Kidney (tissue), 14 donors: ENCODE data around the gene HJURP. TPM values are rescaled to one million over a fixed set of nuclear protein-coding genes. Genes with fewer than 3 reads are reported as not detected.
"Not testable (repeated sequence)": the region's sequence is repeated elsewhere in the genome, so short reads cannot be mapped to it uniquely, and the experiment has no call there.

Experiments
- DNase-seq, 5 donors: peaks; one replicate each; pipeline ENCODE4 v3.0.0-alpha.2; 2013 to 2020
- FAIRE-seq: peaks from 2 replicates; lab custom pipeline; 2012; peaks lifted over from hg19 to GRCh38; lab: Jason Lieb, UNC
- H3K27ac ChIP-seq, 2 donors: one replicate each; pipeline ENCODE4 v1.7.0; 2013; ENCODE audit warnings: low read depth in 2 of 2, low read length in 2 of 2, inconsistent platforms in 1 of 2
- H3K27me3 ChIP-seq: one replicate; pipeline ENCODE4 v1.7.1; 2013; ENCODE audit warnings: low read length, inconsistent platforms; ENCODE audit not compliant: control insufficient read depth, insufficient read depth
- H3K36me3 ChIP-seq, 3 donors: one replicate each; pipeline versions ENCODE4 v1.7.0 to v1.7.1; 2013; ENCODE audit warnings: low read length in 3 of 3, control low read depth in 1 of 3, inconsistent platforms in 1 of 3; ENCODE audit not compliant: insufficient read depth in 3 of 3, control insufficient read depth in 2 of 3
- H3K4me1 ChIP-seq, 3 donors: one replicate each; pipeline versions ENCODE4 v1.7.0 to v1.7.1; 2013; ENCODE audit warnings: low read length in 3 of 3, inconsistent platforms in 1 of 3, low read depth in 1 of 3; ENCODE audit not compliant: control insufficient read depth in 2 of 3, insufficient read depth in 2 of 3
- H3K4me3 ChIP-seq, 3 donors: one replicate each; pipeline versions ENCODE4 v1.7.0 to v1.8.1; 2013; ENCODE audit warnings: low read length in 3 of 3, control low read depth in 1 of 3, inconsistent platforms in 1 of 3
- H3K9ac ChIP-seq, 3 donors: one replicate each; pipeline versions ENCODE4 v1.7.0 to v1.7.1; 2013; ENCODE audit warnings: low read length in 3 of 3, control low read depth in 1 of 3, inconsistent platforms in 1 of 3
- H3K9me3 ChIP-seq, 3 donors: one replicate each; pipeline versions ENCODE4 v1.7.0 to v1.7.1; 2013; ENCODE audit warnings: low read length in 3 of 3, control low read depth in 1 of 3, inconsistent platforms in 1 of 3; ENCODE audit not compliant: control insufficient read depth in 2 of 3, insufficient read depth in 1 of 3
- CTCF ChIP-seq: IDR thresholded peaks from 3 replicates; pipeline ENCODE4 v1.5.1; 2012; ENCODE audit warnings: mild to moderate bottlenecking, moderate library complexity, borderline replicate concordance; ENCODE audit not compliant: insufficient read depth; ENCODE audit errors: extremely low read depth
- intact Hi-C: fragments of 100-400 bp; cut with DNase I; formaldehyde crosslinking; loops from one replicate; pipeline ENCODE4 v1.11.1; 2022
- polyA plus RNA-seq: library from polyadenylated mRNA; stranded (reverse); fragments of 350-450 nt; fragmentation: Illumina TruSeq; extraction: RNeasy Lipid Tissue Mini Kit (QIAGEN cat#74804); gene quantifications from one replicate; pipeline ENCODE4 v1.2.3, GENCODE V29; 2014; ENCODE audit warnings: low read depth, low replicate concordance; ENCODE audit not compliant: insufficient read depth
- total RNA-seq: library from RNA; stranded (reverse); fragmentation: NEBNext Ultra II Directional; extraction: Animal tissue kit (Norgen Biotek cat#: 25700); gene quantifications from one replicate; pipeline ENCODE4 v1.2.1, GENCODE V29; 2021
- donor health status: control.
- donor health status: control.
- donor health status: control.
- donor health status: control.
- donor health status: control.
- donor health status: DM: yes; HTN: yes; CAD: no.
- donor health status: Normal renal cell carcinoma (clear cell type).

Gene HJURP
- total and polyA plus RNA-seq, 2 donors from 2014 or later: 0.94 TPM; not detected in 1

GRCh38 chr2:233892793-233893192 is 38.5 kb upstream of the HJURP start:
- no peak for TF ChIP-seq CTCF
- Histone ChIP-seq H3K4me1 (no peaks in the 10 kb centered on the region), H3K27ac (no peak overlapping the region), H3K9ac (no peak overlapping the region), H3K9me3 (no peaks in the 10 kb centered on the region), H3K4me3 (no peak overlapping the region), H3K27me3 (no peaks in the 10 kb centered on the region), H3K36me3 (no peaks in the 10 kb centered on the region)
- DNase-seq (no peak), FAIRE-seq (no peak)
- intact Hi-C loops: no loop called here

- Histone ChIP-seq H3K4me1 (no peaks in the 10 kb centered on the region), H3K27ac (no peak overlapping the region), H3K36me3 (no peaks in the 10 kb centered on the region), H3K27me3 (no peaks in the 10 kb centered on the region), H3K9ac (no peak overlapping the region), H3K4me3 (no peak overlapping the region), H3K9me3 (peaks cover 0 to 4% (median 0%) of the 10 kb centered on the region in 3 donors)
- intact Hi-C loops: no loop called here
- TF ChIP-seq CTCF: no peak
- FAIRE-seq: no peak
- no peak for DNase-seq
Measured at GRCh38 chr2:233882353-233882752, 28.0 kb upstream of the HJURP start.

GRCh38 chr2:233872125-233872524 is 17.8 kb upstream of the HJURP start:
- H3K27me3 ChIP-seq, H3K4me3 ChIP-seq, H3K36me3 ChIP-seq, H3K9ac ChIP-seq, FAIRE-seq, H3K4me1 ChIP-seq, intact Hi-C loops, H3K27ac ChIP-seq, DNase-seq: not testable (repeated sequence)
- peaks cover 0 to 13% (median 0%) of the 10 kb centered on the region in 3 donors for H3K9me3 ChIP-seq

GRCh38 chr2:233871432-233871831 is 17.1 kb upstream of the HJURP start:
- no peak for FAIRE-seq
- intact Hi-C loops: no loop called here

More at GRCh38 chr2:233871432-233871831, 17.1 kb upstream of the HJURP start:
- peaks cover 0 to 9% (median 0%) of the 10 kb centered on the region in 3 donors for H3K9me3 ChIP-seq
- H3K27me3 ChIP-seq: no peaks in the 10 kb centered on the region
- no peak overlapping the region for H3K4me3 ChIP-seq
- H3K36me3 ChIP-seq: no peaks in the 10 kb centered on the region
- H3K4me1 ChIP-seq: no peaks in the 10 kb centered on the region
- H3K9ac ChIP-seq: no peak overlapping the region
- no peak for DNase-seq
- no peak for TF ChIP-seq CTCF
- H3K27ac ChIP-seq: no peak overlapping the region
